Stimulated activated CD8-positive, alpha-beta memory T cell treated with anti-CD3 and anti-CD28 coated beads, Interleukin-4, amount 100 ng/mL, for 4 hours (primary cell): Measurements from ENCODE around the gene SNX4.

Source experiments
- DNase-seq, 2 donors: peaks; one replicate each; pipeline ENCODE4 v3.0.0-alpha.2; 2020; ENCODE audit warnings: low read depth in 2 of 2, low spot score in 1 of 2

SNX4 gene

GRCh38 chr3:125462722-125463299, 57.2 kb downstream of the SNX4 start:
- DNase-seq = no peak

GRCh38 chr3:125461896-125462295, 58.1 kb downstream of the SNX4 start:
- DNase-seq = no peak

GRCh38 chr3:125460233-125460632, 59.8 kb downstream of the SNX4 start:
- no peak for DNase-seq

- DNase-seq = no peak
Measured at GRCh38 chr3:125443923-125444322, 76.1 kb downstream of the SNX4 start.

GRCh38 chr3:125442506-125442905, 77.5 kb downstream of the SNX4 start:
- no peak for DNase-seq

GRCh38 chr3:125440970-125441369, 79.0 kb downstream of the SNX4 start:
- DNase-seq = no peak

- DNase-seq = no peak
Measured at GRCh38 chr3:125440559-125440955, 79.4 kb downstream of the SNX4 start.

GRCh38 chr3:125437631-125438435, 82.2 kb downstream of the SNX4 start:
- DNase-seq = peak; percentile 10 to 61

GRCh38 chr3:125436921-125437320, 83.1 kb downstream of the SNX4 start:
- no peak for DNase-seq

- DNase-seq = no peak
Measured at GRCh38 chr3:125435231-125435630, 84.8 kb downstream of the SNX4 start.

- DNase-seq = no peak
Measured at GRCh38 chr3:125434582-125435011, 85.4 kb downstream of the SNX4 start.

- no peak for DNase-seq
Measured at GRCh38 chr3:125433611-125434041, 86.4 kb downstream of the SNX4 start.

GRCh38 chr3:125433091-125433534, 86.9 kb downstream of the SNX4 start:
- DNase-seq = no peak

- no peak for DNase-seq
Measured at GRCh38 chr3:125431912-125432790, 87.9 kb downstream of the SNX4 start.

- no peak for DNase-seq
Measured at GRCh38 chr3:125431391-125431790, 88.6 kb downstream of the SNX4 start.

- DNase-seq = no peak
Measured at GRCh38 chr3:125428216-125428830, 91.7 kb downstream of the SNX4 start.

GRCh38 chr3:125418306-125418705, 101.7 kb downstream of the SNX4 start:
- DNase-seq = no peak

GRCh38 chr3:125416235-125416634, 103.8 kb downstream of the SNX4 start:
- no peak for DNase-seq

GRCh38 chr3:125414669-125415068, 105.3 kb downstream of the SNX4 start:
- DNase-seq = no peak

- no peak for DNase-seq
Measured at GRCh38 chr3:125410922-125411321, 109.1 kb downstream of the SNX4 start.

GRCh38 chr3:125406070-125406469, 113.9 kb downstream of the SNX4 start:
- no peak for DNase-seq
